HuH-7.5 (cell line): ENCODE measurements around the gene CPSF2.
"Not testable (repeated sequence)": the region's sequence is repeated elsewhere in the genome, so short reads cannot be mapped to it uniquely, and the experiment has no call there.

ENCODE experiments used
- DNase-seq: peaks from one replicate; pipeline ENCODE4 v3.0.0; 2011; ENCODE audit warnings: low spot score

CPSF2 gene

GRCh38 chr14:92160619-92161018 lies 38.9 kb downstream of the CPSF2 start:
- no peak for DNase-seq

- no peak for DNase-seq
Measured at GRCh38 chr14:92161521-92161920, 39.8 kb downstream of the CPSF2 start.

- DNase-seq, result no peak
Measured at GRCh38 chr14:92164958-92165357, 43.2 kb downstream of the CPSF2 start.

GRCh38 chr14:92173668-92174067 lies 51.9 kb downstream of the CPSF2 start:
- no peak for DNase-seq

GRCh38 chr14:92175811-92176210 lies 54.0 kb downstream of the CPSF2 start:
- DNase-seq, result no peak

GRCh38 chr14:92176476-92176875 lies 54.7 kb downstream of the CPSF2 start:
- DNase-seq, result no peak

GRCh38 chr14:92179178-92179577 lies 57.4 kb downstream of the CPSF2 start:
- DNase-seq, result not testable (repeated sequence)

- DNase-seq, result no peak
Measured at GRCh38 chr14:92185559-92185958, 63.8 kb downstream of the CPSF2 start.

GRCh38 chr14:92187616-92188015 lies 65.8 kb downstream of the CPSF2 start:
- DNase-seq, result not testable (repeated sequence)

GRCh38 chr14:92190768-92191167 lies 69.0 kb downstream of the CPSF2 start:
- no peak for DNase-seq

- DNase-seq, result no peak
Measured at GRCh38 chr14:92198804-92199203, 77.0 kb downstream of the CPSF2 start.

GRCh38 chr14:92199763-92200162 lies 78.0 kb downstream of the CPSF2 start:
- no peak for DNase-seq

GRCh38 chr14:92203116-92203515 lies 81.3 kb downstream of the CPSF2 start:
- DNase-seq, result no peak

- no peak for DNase-seq
Measured at GRCh38 chr14:92204792-92205191, 83.0 kb downstream of the CPSF2 start.

- DNase-seq, result no peak
Measured at GRCh38 chr14:92207012-92207927, 85.5 kb downstream of the CPSF2 start.

GRCh38 chr14:92207928-92208265 lies 86.1 kb downstream of the CPSF2 start:
- DNase-seq, result no peak

GRCh38 chr14:92209141-92209540 lies 87.4 kb downstream of the CPSF2 start:
- no peak for DNase-seq

GRCh38 chr14:92213125-92213524 lies 91.4 kb downstream of the CPSF2 start:
- DNase-seq, result not testable (repeated sequence)

GRCh38 chr14:92215579-92215978 lies 93.8 kb downstream of the CPSF2 start:
- no peak for DNase-seq

- no peak for DNase-seq
Measured at GRCh38 chr14:92217936-92218335, 96.2 kb downstream of the CPSF2 start.
